Measurements from ENCODE around the gene PRAMEF11. TPM values are rescaled to one million over a fixed set of nuclear protein-coding genes. Genes with fewer than 3 reads are reported as not detected.

Gene PRAMEF11
- total RNA-seq = not detected in 2 replicates

GRCh38 chr1:12831310-12831709 is at the start of gene PRAMEF11:
Gene PRAMEF11, minus strand, starts transcription at chr1:12831410. Its CDS starts 2,621 bp downstream, at chr1:12828789.

GRCh38 chr1:12856786-12857185 is 25.6 kb upstream of the PRAMEF11 start, which contains the start of gene PRAMEF2:
Gene PRAMEF2, plus strand, starts transcription at chr1:12857086. Its CDS starts 1,924 bp downstream, at chr1:12859010.

GRCh38 chr1:12848620-12849019 is 17.4 kb upstream of the PRAMEF11 start, which contains the start of gene HNRNPCL1:
Gene HNRNPCL1, minus strand, starts transcription at chr1:12848720. Its CDS starts 431 bp downstream, at chr1:12848289.

GRCh38 chr1:12791097-12791496 is 40.1 kb downstream of the PRAMEF11 start, which contains the start of gene PRAMEF1:
Gene PRAMEF1, plus strand, starts transcription at chr1:12791397. Its CDS starts 1,831 bp downstream, at chr1:12793228.

Other genes starting within 250 kb of the PRAMEF11 start
- gene DHRS3, start 213.2 kb downstream of the PRAMEF11 start, total RNA-seq = 94.1 and 147 TPM in 2 replicates
- under 0.01 TPM in 1 of 2 replicates, not detected in the other for gene AADACL4, start 187.3 kb downstream of the PRAMEF11 start, total RNA-seq
- not detected in 2 replicates for gene AADACL3, start 115.3 kb downstream of the PRAMEF11 start, total RNA-seq
- gene CFAP107, start 85.2 kb downstream of the PRAMEF11 start, total RNA-seq = 0.12 TPM in 1 of 2 replicates, not detected in the other
- not detected in 2 replicates for gene PRAMEF12, start 57.7 kb downstream of the PRAMEF11 start, total RNA-seq
- gene PRAMEF1, start 40.0 kb downstream of the PRAMEF11 start, total RNA-seq = not detected in 2 replicates
- not detected in 2 replicates for gene HNRNPCL1, start 17.3 kb upstream of the PRAMEF11 start, total RNA-seq
- not detected in 2 replicates for gene PRAMEF2, start 25.7 kb upstream of the PRAMEF11 start, total RNA-seq
- gene PRAMEF4, start 54.8 kb upstream of the PRAMEF11 start, total RNA-seq = not detected in 2 replicates
- gene PRAMEF10, start 66.9 kb upstream of the PRAMEF11 start, total RNA-seq = not detected in 2 replicates
- not detected in 2 replicates for gene PRAMEF7, start 85.2 kb upstream of the PRAMEF11 start, total RNA-seq
- gene PRAMEF6, start 116.2 kb upstream of the PRAMEF11 start, total RNA-seq = not detected in 2 replicates
- gene PRAMEF27, start 225.2 kb upstream of the PRAMEF11 start, total RNA-seq = not detected in 2 replicates
- not detected in 2 replicates for gene HNRNPCL3, start 229.4 kb upstream of the PRAMEF11 start, total RNA-seq
- not detected in 2 replicates for gene PRAMEF25, start 239.4 kb upstream of the PRAMEF11 start, total RNA-seq

Data from uterine smooth muscle cell (primary cell).